ENCODE measurements around the gene ATP13A3. TPM values are rescaled to one million over a fixed set of nuclear protein-coding genes. Genes with fewer than 3 reads are reported as not detected.

ATP13A3 gene
- total and polyA plus RNA-seq, 10 of the 15 experiments (the other 5 are each of a cell fraction or from before 2014, with no cell fraction given) = 14.0 to 108 (median 69.5) TPM

DNA sequence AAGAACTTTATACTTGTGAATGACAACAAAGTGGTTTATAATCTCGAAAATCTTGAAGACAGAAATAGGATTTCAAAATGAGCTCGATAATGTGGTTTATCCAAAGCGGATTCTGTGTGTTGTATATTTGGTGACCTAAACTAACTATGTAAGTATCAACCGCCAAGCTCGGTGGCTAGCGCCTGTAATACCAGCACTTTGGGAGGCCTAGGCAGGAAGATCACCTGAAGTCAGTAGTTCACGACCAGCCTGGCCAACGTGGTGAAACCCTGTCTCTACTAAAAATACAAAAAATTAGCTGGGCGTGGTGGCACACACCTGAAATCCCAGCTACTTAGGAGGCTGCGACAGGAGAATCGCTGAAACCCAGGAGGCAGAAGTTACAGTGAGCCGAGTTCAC is 2.2 kb downstream of the ATP13A3 start:
- Histone ChIP-seq H3K4me3 (peak overlapping the region; percentile 84; the same call in 1 of the 2 replicates), H3K79me2 (ENCODE audit: control insufficient read depth, insufficient read depth, low read length) (peaks cover 80% of the 10 kb centered on the region), H3K36me3 (ENCODE audit: control insufficient read depth in 2 of 2, insufficient read depth in 2 of 2, low read length in 1 of 2) (no peaks in the 10 kb centered on the region; a peak in 1 of 4 replicates), H2AFZ (ENCODE audit: control insufficient read depth, low read depth, low read length) (no peak overlapping the region), H3K4me2 (ENCODE audit: control insufficient read depth, insufficient read depth) (peak overlapping the region; percentile 77), H3K27ac (ENCODE audit: control insufficient read depth, insufficient read depth) (no peak overlapping the region), H3K9ac (ENCODE audit: control insufficient read depth, insufficient read depth, low read length) (no peak overlapping the region), H4K20me1 (ENCODE audit: control insufficient read depth, insufficient read depth) (no peaks in the 10 kb centered on the region), H3K27me3 (replicated peaks in 1 of 2; ENCODE audit: control insufficient read depth in 2 of 2, insufficient read depth in 2 of 2, low read length in 1 of 2) (no peaks in the 10 kb centered on the region), H3K9me3 (replicated peaks; ENCODE audit: control insufficient read depth, insufficient read depth, low read length) (no peaks in the 10 kb centered on the region), H3K4me1 (ENCODE audit: control insufficient read depth, insufficient read depth, low read length) (peaks cover 14% of the 10 kb centered on the region)
- 92% methylated on average over 12 of the region's 12 CpGs for WGBS (ENCODE audit: insufficient coverage, insufficient replicate concordance, low lambda C conversion rate, missing lambda C conversion rate)
- no peak for DNase-seq (ENCODE audit: low read depth, low spot score)
- TF ChIP-seq, protein P1, sequence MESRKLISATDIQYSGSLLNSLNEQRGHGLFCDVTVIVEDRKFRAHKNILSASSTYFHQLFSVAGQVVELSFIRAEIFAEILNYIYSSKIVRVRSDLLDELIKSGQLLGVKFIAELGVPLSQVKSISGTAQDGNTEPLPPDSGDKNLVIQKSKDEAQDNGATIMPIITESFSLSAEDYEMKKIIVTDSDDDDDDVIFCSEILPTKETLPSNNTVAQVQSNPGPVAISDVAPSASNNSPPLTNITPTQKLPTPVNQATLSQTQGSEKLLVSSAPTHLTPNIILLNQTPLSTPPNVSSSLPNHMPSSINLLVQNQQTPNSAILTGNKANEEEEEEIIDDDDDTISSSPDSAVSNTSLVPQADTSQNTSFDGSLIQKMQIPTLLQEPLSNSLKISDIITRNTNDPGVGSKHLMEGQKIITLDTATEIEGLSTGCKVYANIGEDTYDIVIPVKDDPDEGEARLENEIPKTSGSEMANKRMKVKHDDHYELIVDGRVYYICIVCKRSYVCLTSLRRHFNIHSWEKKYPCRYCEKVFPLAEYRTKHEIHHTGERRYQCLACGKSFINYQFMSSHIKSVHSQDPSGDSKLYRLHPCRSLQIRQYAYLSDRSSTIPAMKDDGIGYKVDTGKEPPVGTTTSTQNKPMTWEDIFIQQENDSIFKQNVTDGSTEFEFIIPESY (IDR thresholded peaks at IDR 0.05) = peak; percentile 66; the same call in 1 of the 2 replicates
- TF ChIP-seq ZNF207 (IDR thresholded peaks at IDR 0.05; ENCODE audit: borderline replicate concordance) (no peak), MLLT1 (IDR thresholded peaks at IDR 0.05) (peak; percentile 92), MTA3 (IDR thresholded peaks at IDR 0.05; ENCODE audit: borderline replicate concordance, low read length) (no peak)
- no peak for FAIRE-seq
- ChIA-PET POLR2A (interaction anchor here (0.8 to 2.6 kb wide), 9 partner anchors 10 to 99 kb away, joined by 3 to 11 read pairs (median 6); no protein-coding TSS in a partner anchor), RAD21 (ENCODE audit: unreplicated experiment) (interaction anchor here (0.7 to 4.2 kb wide), 9 partner anchors 8 to 109 kb away, joined by 3 to 39 read pairs (median 7); no protein-coding TSS in a partner anchor), SMC1A (ENCODE audit: uncharacterized antibody, unreplicated experiment) (interaction anchor here (1.1 to 3.9 kb wide), 8 partner anchors 12 to 100 kb away, joined by 3 to 57 read pairs (median 8); no protein-coding TSS in a partner anchor), CTCF (interaction anchor here (1.0 to 4.2 kb wide), 4 partner anchors 12 to 91 kb away, joined by 3 to 58 read pairs (median 6); no protein-coding TSS in a partner anchor)
- in situ Hi-C loops (cut with MboI) (loop anchor here (5.0 kb wide), 1 partner anchor 103 kb away; no protein-coding TSS in a partner anchor), intact Hi-C loops (cut with micrococcal nuclease; ENCODE audit: unreplicated experiment) (no loop called here)
- BruUV-seq (replicated peaks) = no TSS peak
- no peak for ATAC-seq
